Measurements from ENCODE around the gene RIOK3.

GRCh38 chr18:23487738-23488570 is 34.9 kb downstream of the RIOK3 start:
- TF ChIP-seq, protein P1, sequence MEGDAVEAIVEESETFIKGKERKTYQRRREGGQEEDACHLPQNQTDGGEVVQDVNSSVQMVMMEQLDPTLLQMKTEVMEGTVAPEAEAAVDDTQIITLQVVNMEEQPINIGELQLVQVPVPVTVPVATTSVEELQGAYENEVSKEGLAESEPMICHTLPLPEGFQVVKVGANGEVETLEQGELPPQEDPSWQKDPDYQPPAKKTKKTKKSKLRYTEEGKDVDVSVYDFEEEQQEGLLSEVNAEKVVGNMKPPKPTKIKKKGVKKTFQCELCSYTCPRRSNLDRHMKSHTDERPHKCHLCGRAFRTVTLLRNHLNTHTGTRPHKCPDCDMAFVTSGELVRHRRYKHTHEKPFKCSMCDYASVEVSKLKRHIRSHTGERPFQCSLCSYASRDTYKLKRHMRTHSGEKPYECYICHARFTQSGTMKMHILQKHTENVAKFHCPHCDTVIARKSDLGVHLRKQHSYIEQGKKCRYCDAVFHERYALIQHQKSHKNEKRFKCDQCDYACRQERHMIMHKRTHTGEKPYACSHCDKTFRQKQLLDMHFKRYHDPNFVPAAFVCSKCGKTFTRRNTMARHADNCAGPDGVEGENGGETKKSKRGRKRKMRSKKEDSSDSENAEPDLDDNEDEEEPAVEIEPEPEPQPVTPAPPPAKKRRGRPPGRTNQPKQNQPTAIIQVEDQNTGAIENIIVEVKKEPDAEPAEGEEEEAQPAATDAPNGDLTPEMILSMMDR (conservative IDR thresholded peaks at IDR 0.05; ENCODE audit: low read depth, low read length) = no peak
- TF ChIP-seq EZH2 (IDR thresholded peaks at IDR 0.05; ENCODE audit: borderline replicate concordance, low read depth, low read length, poor library complexity, severe bottlenecking) = no peak

Measured in A673 (cell line).